ACHN (cell line): ENCODE results near the gene HSD17B4.
"Not testable (repeated sequence)": the region's sequence is repeated elsewhere in the genome, so short reads cannot be mapped to it uniquely, and the experiment has no call there.

Source experiments
- DNase-seq: peaks from one replicate; pipeline ENCODE4 v3.0.0-alpha.2; 2015
- in situ Hi-C: cut with HindIII; loops from 2 replicates; pipeline ENCODE4 v1.10.0; 2017; ENCODE audit warnings: low sequenced_read_pairs, low pct_ligation_motif_present, low pct_unique_long_range_greater_than_20kb

Gene HSD17B4, protein sequence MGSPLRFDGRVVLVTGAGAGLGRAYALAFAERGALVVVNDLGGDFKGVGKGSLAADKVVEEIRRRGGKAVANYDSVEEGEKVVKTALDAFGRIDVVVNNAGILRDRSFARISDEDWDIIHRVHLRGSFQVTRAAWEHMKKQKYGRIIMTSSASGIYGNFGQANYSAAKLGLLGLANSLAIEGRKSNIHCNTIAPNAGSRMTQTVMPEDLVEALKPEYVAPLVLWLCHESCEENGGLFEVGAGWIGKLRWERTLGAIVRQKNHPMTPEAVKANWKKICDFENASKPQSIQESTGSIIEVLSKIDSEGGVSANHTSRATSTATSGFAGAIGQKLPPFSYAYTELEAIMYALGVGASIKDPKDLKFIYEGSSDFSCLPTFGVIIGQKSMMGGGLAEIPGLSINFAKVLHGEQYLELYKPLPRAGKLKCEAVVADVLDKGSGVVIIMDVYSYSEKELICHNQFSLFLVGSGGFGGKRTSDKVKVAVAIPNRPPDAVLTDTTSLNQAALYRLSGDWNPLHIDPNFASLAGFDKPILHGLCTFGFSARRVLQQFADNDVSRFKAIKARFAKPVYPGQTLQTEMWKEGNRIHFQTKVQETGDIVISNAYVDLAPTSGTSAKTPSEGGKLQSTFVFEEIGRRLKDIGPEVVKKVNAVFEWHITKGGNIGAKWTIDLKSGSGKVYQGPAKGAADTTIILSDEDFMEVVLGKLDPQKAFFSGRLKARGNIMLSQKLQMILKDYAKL

DNA sequence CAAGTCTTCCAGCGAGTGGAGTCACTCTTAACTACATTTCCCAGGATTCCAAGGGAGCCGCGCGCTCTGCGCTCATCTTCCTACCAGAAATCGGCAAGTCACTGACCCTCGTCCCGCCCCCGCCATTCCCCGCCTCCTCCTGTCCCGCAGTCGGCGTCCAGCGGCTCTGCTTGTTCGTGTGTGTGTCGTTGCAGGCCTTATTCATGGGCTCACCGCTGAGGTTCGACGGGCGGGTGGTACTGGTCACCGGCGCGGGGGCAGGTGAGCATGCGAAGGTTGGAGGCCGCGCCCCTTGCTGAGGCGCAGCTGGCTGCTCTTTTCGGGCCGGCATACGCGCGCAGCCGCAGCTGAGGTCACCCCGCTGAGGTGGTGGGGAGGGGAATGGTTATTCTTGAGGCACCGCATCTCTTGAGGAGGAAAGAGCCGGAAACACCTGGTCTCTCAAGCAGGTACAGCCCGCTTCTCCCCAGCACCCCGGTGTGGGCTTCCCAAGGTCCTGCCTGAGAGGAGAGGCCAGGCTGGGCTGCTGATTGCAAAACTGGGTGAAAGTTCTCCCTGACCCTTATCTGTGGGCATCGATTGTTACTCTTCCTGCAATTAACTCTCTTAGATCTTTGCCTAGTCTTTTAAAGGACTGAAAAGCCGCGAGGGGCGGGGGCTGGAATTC, at the start of gene HSD17B4:
HSD17B4 (plus strand) TSS at position 125 of the 667 bp plus-strand sequence; CDS start at position 204, 79 bp downstream.
- in situ Hi-C loops, result no loop called here
- peak; percentile 84 for DNase-seq

DNA sequence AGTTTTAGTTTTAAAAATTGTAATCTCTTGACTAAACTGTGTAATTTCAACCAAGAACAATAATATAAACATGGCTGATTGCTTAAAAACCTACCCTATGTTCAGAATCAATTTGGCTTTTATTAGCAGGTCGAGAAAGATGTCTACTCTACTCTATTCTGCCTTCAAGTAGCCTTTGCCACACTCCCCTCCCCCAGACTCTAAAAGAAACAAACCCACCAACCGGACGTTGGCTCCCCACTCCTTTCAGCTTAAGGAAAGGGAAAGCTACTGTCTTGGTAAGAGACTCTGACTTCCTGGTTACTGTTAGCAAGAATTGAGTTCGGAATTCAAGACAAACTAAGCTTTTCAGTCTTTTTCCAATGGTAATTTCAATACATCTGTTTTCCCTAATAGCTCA, 49.7 kb upstream of the HSD17B4 start:
- DNase-seq, result no peak
- in situ Hi-C loops, result no loop called here

DNA sequence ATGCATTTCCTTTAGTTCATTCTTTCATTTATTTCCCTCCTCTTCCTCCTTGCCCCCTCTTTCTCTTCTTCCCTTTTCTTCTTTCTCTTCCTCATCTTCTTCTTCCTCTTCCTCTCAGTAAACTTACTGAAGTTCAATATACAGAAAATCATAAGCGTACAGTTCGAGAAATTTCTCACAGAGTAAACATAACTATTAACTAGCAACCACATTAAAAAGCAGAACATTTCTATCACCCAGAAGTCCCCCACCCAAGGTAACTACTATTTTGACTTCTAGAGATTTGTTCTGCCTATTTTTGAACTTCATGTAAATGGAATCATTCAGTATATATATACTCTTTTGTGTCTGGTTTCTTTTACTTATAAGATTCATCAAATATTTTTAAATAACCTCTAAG, 48.3 kb upstream of the HSD17B4 start:
- DNase-seq, result no peak
- in situ Hi-C loops, result no loop called here

DNA sequence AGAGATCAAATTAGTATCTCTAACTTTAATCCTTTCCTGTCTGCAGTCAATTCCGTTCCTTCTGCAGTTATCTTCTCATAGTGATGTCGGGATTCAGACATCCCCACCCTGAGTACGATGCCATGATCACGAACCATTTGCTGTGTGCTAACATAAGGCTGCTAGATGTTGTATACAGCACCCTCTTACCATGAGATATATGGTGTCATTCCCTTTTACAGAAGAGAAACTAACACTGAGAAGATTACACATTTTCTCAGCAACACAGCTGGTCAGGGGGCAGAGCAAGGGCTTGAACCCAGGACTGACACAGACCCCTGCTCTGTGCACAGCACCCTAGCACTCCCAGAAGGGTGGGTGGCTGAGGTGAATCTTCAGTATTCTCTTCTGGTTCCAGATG, 46.9 kb upstream of the HSD17B4 start:
- no peak for DNase-seq
- in situ Hi-C loops, result no loop called here

DNA sequence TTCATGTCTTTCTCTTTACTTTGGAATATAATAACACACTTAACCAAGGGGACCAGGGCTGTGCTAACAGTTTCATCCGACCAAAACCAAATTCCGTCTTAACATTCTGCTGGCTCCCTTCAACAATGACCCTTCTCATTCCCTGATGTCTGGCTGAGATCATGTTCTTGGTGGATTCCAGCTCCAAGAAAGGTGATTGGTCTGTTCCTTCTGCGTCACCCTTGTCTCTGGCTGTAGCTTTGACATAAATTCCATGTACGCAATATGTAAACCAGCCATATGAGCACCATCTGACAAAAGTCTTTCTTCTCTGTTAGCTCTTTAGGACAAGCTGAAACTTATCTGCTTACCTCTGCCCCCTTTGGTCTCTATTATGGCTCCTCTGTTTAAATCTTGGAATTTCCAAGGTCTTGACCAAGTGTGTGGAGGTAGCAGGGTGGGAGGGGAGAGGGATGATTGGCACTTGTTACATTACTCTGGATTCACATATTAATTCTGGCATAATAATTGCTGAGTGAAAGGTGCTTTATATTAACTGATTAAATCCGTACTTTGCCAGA, 45.7 kb upstream of the HSD17B4 start:
- in situ Hi-C loops, result no loop called here
- no peak for DNase-seq

DNA sequence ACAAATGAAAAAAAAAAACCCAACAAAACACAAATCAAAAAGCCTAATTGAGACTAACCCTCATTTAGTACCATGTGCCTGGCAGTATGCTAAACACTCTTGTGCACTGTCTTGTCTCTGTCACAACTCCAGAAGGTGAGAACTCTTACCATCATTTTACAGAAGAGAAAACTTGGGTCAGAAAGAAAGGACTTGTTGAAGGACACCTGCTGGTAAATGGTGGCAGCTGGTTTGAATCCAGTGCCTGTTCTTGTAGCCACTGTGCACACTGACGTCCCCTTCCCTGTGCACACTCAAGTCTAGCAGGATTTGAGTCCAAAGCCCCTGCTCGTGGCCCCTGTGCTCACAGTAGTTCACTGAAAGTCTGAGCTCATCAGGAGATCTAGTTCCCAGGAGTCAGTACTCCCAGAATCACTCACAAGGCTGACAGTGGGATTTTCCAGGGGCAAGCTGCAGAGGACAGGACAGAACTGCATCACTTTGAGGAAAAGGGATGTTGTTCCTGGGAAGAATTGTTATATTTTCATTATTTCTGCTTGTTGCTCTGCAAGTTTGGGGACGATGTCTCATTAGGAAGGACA, 43.0 kb upstream of the HSD17B4 start:
- DNase-seq, result no peak
- in situ Hi-C loops, result no loop called here

DNA sequence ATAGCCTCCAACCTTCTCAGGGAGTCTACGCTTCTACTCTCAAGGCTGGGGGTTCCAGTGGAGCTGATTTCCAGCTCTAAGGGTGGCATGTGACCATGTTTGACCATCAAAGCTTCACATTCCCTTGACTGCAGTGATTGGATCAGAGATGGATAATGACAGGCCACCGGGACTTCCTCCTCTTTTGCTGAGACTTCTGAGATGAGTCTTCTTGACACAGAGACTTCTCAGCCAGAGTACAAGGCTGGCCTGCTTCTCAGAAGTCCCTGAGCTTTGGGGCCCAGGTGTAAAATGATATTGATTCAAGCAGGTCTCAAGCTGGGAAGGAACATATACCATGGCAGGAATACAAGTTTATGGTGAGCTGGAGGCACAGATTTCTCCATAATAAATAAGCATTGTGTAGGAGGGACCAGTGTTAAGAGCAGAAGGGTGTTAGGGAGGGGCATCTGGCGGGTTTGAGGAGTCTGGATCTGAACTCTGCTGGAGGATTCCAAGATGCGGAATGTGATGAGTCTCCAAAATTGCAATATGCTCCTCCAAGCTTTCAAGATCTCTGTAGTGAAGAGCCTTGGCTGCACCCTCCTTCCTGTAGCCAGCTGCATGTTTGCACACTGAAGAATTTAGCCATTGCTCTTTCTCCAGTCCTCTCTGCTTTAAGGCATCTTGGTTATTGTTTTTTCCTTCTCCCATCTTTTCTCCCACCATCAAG, 41.7 kb upstream of the HSD17B4 start:
- in situ Hi-C loops, result no loop called here

DNA sequence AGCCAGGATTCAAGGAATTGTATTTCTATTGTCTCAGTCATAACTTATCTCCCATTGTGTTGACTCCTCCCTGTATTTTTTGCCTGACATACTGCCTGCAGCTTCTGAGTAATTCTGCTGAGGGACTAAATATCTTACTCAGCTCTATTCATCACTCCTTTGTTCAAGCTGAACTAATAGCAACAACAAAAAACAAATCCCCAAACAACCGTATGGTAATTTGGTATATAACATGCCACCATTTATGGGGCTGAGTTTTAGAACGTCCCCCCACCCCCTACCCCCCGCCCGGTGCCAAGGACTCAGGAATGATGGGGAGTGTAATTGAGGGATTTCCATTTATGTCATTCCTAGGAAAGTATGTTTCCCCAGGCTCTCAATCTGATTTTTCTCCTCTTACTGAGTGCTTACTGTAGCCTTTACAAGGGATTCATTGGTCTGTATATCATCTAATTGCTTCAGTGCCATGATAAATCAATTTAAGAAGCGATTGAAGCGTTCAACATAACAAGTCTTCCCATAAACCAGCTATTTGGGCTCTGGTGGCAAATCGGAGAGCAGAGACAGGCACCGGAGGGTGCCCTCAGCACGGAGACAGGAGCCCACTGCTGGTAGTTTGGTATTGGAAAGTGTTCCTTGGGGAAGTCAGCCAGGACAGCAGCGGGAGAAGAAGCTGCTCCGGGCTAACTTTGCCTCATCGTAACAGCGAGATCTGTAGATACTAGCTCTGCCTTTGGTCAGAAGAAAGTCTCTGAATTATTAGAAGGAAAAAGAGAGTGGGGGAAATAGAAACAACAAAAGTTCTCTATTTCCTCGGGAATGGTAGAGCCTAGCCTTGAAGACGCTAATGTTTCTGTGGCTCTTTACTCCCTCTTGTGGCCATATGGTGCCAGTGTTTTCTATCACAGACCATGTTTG, 40.7 kb upstream of the HSD17B4 start:
- in situ Hi-C loops, result no loop called here
- peak; percentile 68 for DNase-seq

More for the DNA sequence above, 41.7 kb upstream of the HSD17B4 start:
- DNase-seq, result no peak

DNA sequence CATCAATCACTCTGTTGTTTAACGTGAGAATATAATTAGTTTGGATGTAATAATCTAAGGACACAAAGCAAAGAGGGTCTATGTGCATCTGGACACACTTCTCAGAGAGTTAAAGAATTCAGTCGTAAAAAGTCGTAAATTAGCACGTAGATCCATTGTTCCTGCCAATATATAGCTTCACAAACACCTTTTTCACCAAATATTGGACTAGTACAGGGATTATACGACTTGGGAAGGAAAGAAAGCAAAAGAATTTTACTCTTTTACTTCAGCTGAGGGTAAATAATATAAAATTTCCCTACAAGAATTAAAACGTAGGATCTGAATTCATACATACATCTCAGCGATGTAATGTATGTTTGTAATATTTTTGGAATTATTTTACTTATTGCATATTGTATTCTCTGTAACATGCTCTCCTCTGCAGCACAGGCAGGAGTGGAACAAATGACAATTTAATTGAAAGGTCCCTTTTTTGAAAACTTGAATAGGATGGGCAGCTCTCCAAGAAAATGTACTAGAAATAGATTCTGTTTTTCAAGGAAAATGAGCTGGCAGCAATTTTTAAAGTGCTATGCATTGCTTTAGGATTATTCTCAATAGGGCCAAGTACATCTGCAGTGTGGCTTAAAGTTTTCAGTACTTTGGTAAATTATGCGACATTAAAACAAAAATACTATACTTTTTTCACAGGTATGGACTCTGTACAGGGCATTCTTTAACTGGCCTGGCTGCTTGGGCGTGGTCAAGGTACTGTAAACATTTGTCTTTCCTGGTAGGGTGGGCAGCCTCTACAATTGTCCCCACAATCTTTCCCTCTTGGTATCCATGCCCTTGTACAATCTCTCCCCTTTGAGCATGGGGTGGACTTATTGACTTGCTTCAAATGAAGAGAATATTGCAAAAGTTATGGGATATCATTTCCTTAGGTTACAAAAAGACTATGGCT, 39.7 kb upstream of the HSD17B4 start:
- in situ Hi-C loops, result no loop called here
- DNase-seq, result no peak

DNA sequence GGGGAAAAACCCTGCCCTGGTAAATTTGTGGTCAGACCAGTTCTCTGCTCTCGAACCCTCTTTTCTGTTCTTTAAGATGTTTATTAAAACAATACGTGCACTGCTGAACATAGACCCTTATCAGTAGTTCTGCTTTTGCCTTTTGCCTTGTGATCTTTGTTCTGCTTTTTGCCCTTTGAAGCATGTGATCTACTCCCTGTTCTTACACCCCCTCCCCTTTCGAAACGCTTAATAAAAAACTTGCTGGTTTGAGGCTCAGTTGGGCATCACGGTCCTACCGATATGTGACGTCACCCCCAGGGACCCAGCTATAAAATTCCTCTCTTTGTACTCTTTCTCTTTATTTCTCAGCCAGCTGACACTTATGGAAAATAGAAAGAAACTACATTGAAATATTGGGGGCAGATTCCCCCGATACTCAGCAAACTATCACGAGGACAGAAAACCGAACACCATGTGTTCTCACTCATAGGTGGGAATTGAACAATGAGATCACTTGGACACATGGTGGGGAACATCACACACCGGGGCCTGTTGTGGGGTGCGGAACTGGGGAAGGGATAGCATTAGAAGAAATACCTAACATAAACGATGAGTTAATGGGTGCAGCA, 38.1 kb upstream of the HSD17B4 start:
- DNase-seq, in situ Hi-C loops: not testable (repeated sequence)

DNA sequence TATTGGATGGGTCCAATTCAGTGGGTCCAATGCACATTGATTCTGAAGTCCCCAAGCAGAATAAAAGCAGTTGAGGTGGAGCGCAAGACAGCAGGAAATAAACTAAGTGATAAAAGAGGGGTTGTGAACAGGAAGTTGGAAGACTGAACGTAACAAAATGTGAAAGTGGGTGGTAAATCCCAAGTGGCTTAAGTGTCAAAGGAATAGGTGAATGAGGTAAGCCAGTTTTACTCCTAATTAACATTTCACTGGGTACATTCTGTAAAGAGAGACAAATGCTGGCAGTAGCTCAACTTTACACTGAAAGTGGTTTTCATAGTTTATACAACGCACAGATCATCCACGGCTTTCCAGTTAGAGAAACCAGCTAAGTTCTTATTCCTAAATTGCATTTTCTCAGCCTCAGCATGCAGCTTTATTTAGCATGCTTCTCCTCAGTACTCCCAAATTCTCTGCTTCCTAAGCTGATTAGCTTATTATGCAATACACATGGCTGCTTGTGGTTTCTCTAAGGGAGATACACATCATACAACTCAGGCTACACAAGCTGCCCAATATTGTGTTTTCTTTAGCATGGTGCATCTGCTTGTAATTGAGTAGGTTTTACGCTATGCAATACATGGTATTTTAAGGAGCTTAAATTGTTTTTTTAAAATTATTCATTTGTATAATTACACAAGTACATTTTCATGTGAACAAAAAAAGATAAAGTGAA, 34.2 kb upstream of the HSD17B4 start:
- in situ Hi-C loops, result no loop called here
- DNase-seq, result no peak

DNA sequence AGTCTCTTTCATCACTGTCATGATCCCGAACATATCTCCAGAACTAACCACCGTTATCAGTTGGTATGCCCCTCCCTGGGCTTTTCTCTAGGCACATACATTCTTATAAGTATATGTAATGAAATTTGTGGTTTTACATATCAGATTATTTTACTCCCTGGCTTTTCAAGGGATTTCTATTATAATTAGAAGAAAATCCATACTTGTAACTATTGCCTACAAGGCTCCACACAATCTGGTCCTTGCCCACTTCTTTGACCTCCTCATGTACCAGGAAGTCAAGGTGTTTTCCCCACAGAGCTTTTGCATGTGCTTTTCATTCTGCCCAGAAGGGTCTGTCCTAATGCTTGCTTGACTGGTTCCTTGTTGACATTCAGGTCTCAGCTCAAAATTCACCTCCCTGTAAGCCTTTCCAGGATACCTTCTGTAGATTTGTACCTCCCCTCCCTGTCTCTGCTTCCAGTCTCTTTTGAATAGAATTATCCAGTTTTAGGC, 33.6 kb upstream of the HSD17B4 start:
- DNase-seq, result no peak
- in situ Hi-C loops, result no loop called here

DNA sequence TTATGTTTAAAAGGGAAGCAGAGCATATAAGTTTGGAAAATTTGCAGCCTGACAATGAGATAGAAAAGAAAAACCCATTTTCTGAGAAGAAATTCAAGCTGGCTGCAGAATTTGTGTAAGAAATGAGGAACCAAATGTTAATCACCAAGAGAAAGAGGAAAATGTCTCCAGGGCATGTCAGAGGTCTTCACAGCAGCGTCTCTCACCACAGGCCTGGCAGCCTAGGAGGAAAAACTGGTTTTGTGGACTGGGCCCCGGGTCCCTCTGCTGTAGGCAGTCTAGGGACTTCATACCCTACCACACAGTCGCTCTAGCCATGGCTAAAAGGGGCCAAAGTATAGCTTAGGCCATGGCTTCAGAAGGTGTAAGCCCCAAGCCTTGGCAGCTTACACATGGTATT, 32.1 kb upstream of the HSD17B4 start:
- no peak for DNase-seq
- in situ Hi-C loops, result no loop called here

DNA sequence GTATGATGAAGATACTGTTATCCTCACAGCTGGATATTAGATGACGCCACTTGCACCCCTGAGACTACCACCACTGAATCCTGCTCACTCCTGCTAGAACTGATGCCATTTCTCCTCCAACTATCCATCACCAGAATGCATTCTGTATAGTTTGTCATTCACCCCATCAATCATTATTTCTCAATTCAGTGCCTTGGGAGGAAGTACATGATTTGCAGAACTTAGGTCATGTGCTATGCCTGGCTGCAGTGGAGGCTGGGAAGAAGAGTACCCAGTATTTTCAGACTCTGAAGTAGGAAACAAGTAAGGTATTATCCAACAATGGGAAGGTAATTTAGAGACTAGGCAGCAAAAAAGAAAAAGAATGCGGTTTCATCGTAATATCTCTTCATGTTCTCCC, 26.2 kb upstream of the HSD17B4 start:
- no peak for DNase-seq
- in situ Hi-C loops, result no loop called here

DNA sequence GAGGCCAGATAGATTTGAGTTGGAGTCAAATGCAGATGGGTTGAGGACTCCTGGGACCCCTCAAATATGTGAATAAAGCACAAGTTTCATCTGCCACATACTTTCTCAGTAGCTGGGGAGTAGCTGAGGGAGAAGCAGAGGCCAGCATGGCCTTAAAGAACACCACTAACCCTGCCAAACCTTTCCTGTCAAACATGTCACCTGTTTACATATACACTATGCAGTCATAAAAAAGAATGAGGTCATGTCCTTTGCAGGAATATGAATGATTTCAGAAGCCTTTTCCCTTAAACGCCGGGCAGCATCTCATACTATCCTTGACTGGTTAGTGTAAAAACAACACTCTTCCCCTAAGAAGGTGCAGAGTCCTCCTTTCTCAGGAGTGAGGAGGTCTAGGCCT, 25.2 kb upstream of the HSD17B4 start:
- in situ Hi-C loops, result no loop called here
- no peak for DNase-seq
